ENCODE results near the gene USP3. TPM values are rescaled to one million over a fixed set of nuclear protein-coding genes. Genes with fewer than 3 reads are reported as not detected.

USP3 gene
- total RNA-seq, 3 donors from 2014 or later, result 65.6 to 101 (median 67.3) TPM

DNA sequence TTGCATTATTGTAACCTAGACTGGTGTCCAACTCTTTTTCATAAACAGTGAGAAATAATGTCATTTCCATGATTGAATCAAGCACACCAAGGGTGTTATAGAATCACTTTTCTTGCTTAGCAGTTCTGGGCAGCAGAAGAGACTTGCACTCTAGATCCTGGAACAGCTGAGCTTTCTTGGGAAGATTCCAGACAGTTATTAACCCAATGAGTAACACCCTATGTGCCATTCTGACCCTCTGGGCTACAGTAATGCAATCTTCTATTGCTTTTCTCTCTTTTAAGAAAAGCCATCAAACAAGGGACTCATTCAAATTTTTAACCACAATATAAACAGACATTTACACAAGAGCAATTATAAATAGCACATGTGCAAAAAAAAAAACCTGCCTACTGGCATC, 39.3 kb upstream of the USP3 start:
- no peak for ATAC-seq
- Histone ChIP-seq H3K4me1 (ENCODE audit: low read depth) (peaks cover 49% of the 10 kb centered on the region), H3K9me3 (no peaks in the 10 kb centered on the region), H3K36me3 (ENCODE audit: low read depth) (no peaks in the 10 kb centered on the region), H3K4me3 (no peak overlapping the region)
- TF ChIP-seq, protein P1, sequence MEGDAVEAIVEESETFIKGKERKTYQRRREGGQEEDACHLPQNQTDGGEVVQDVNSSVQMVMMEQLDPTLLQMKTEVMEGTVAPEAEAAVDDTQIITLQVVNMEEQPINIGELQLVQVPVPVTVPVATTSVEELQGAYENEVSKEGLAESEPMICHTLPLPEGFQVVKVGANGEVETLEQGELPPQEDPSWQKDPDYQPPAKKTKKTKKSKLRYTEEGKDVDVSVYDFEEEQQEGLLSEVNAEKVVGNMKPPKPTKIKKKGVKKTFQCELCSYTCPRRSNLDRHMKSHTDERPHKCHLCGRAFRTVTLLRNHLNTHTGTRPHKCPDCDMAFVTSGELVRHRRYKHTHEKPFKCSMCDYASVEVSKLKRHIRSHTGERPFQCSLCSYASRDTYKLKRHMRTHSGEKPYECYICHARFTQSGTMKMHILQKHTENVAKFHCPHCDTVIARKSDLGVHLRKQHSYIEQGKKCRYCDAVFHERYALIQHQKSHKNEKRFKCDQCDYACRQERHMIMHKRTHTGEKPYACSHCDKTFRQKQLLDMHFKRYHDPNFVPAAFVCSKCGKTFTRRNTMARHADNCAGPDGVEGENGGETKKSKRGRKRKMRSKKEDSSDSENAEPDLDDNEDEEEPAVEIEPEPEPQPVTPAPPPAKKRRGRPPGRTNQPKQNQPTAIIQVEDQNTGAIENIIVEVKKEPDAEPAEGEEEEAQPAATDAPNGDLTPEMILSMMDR (IDR thresholded peaks at IDR 0.05), result no peak
- intact Hi-C loops (cut with DNase I, micrococcal nuclease), result no loop called here
- no peak for DNase-seq

DNA sequence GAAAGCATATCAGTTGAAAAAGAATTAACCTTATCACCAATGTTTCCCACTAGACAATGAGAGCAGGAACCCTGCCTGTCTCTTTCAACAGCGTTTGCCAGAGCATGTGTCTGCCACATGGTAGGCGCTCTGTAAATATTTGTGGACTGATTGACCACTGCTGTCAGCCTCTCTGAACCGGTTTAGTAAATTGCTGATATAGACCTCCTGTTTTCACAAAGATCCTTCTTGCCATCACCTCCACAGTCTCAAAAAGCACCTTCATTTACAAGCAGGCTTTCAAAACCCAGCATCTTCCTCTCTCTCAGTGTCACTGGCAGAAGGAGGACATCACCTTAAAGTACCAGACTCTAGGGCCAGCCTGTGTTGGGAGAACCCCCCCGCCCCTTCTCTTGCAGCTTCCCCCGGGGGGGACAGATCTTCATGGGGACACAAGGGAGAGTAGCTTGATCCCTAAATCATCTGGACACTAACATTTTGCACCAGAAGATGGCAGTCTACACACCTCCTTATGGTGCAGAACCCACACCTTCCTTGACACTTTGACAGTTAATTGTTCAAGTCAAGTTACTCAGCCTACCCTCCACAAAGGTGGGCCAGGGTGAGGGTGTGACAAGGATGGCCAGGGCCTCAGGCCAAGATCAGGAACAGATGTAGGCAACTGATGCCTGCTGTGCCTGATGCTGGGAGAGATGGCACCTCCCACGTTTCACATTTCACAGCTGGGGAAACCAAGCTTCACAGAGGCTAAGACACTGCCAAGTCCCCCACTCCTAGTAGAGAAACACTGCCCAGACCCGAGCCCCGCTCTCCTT, 37.8 kb upstream of the USP3 start:
- ATAC-seq (peak; percentile 78), DNase-seq (peak in 2 of 3 donors; percentile 46 to 90)
- TF ChIP-seq, protein P1 (IDR thresholded peaks at IDR 0.05), result peak; percentile 49
- no peaks in the 10 kb centered on the region for H3K9me3 ChIP-seq
- H3K36me3 ChIP-seq (ENCODE audit: low read depth), result no peaks in the 10 kb centered on the region
- intact Hi-C loops (cut with DNase I, micrococcal nuclease), result no loop called here
- no peak overlapping the region for H3K4me3 ChIP-seq
- peaks cover 39% of the 10 kb centered on the region for H3K4me1 ChIP-seq (ENCODE audit: low read depth)

DNA sequence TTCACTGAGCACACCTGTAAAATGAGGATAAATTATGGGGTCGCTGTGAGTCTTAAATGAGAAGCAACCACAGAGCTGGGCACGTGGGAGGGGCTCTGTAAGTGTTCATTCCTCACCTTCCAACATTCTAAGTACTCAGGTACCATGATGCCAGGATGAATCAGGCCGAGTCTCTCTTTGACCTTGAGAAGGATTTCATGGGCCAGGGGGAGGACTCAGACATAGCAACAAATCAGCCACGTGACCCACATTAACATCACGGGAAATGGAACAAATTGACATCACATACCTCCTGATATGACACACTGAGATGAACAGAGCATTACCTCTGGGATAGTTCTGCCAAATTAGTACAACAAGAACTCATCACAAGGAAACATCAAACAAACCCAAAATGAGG, 35.2 kb upstream of the USP3 start:
- Histone ChIP-seq H3K9me3 (no peaks in the 10 kb centered on the region), H3K36me3 (ENCODE audit: low read depth) (no peaks in the 10 kb centered on the region), H3K4me3 (no peak overlapping the region), H3K4me1 (ENCODE audit: low read depth) (peaks cover 34% of the 10 kb centered on the region)
- ATAC-seq, result no peak
- DNase-seq, result no peak
- intact Hi-C loops (cut with DNase I, micrococcal nuclease), result no loop called here
- TF ChIP-seq, protein P1 (IDR thresholded peaks at IDR 0.05), result no peak

DNA sequence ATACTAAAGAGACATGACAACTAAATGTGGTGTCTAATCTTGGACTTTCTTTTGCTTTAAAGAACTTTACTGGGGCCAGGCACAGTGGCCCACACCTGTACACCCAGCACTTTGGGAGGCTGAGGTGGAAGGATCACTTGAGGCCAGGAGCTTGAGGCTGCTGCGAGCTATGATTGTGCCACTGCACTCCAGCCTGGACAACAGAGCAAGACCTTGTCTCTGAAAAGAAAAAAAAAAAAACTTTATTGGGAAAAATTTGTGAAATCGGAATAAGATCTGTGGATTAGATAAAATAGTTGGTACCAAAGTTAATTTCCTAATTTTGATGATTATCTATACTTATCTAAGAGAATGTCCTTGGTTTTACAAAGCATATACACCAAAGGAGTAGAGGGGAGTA, 34.4 kb upstream of the USP3 start:
- Histone ChIP-seq H3K4me1 (ENCODE audit: low read depth) (peaks cover 32% of the 10 kb centered on the region), H3K4me3 (no peak overlapping the region), H3K36me3 (ENCODE audit: low read depth) (no peaks in the 10 kb centered on the region), H3K9me3 (no peaks in the 10 kb centered on the region)
- intact Hi-C loops (cut with DNase I, micrococcal nuclease), result no loop called here
- ATAC-seq, result no peak
- TF ChIP-seq, protein P1 (IDR thresholded peaks at IDR 0.05), result no peak
- DNase-seq, result no peak

DNA sequence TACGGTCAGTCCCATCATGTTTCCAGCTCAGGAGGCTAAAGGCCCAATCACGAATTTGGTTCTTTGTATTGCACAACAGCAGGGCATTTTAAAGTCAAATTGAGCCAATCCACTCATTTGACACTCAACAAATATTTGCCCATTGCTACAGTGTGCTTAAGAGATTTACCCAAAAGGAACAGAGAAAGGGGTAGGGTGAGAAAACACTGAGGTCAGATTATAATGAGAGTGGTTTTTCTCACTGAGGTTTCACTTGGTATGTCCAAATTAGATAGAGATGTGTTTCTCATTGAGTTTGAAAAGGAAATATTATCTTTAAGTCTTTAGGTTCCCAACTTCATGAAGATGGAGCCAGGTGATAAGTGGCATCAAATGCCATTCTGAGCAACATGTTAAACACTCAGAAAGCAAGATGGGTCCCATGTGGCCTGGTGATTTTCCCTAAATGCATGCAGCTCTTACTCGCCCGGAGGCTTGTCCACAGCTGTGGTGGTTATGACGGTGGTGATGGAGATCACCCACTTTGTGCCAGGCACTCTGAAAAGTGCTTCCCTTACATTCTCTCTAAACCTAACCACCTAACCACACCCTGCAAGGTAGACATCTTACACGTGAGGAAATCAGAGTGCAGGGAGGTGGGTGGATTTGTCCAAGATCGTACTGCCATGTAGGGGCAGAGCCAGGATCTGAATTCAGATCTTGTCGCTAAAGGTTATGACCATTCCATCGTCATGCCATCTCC, 31.2 kb upstream of the USP3 start:
- H3K36me3 ChIP-seq (ENCODE audit: low read depth), result no peaks in the 10 kb centered on the region
- H3K4me1 ChIP-seq (ENCODE audit: low read depth), result peaks cover 33% of the 10 kb centered on the region
- intact Hi-C loops (cut with DNase I, micrococcal nuclease), result no loop called here
- H3K9me3 ChIP-seq, result no peaks in the 10 kb centered on the region
- DNase-seq (no peak), ATAC-seq (no peak)
- TF ChIP-seq, protein P1 (IDR thresholded peaks at IDR 0.05), result no peak
- H3K4me3 ChIP-seq, result no peak overlapping the region

Data from mucosa of descending colon (tissue), 3 donors.